Right ventricle myocardium superior (tissue), 1 donor: ENCODE data around the gene DYDC1. TPM values are rescaled to one million over a fixed set of nuclear protein-coding genes. Genes with fewer than 3 reads are reported as not detected.
"Not testable (repeated sequence)": the region's sequence is repeated elsewhere in the genome, so short reads cannot be mapped to it uniquely, and the experiment has no call there.

Source experiments
- ATAC-seq: fragments of 200-7000 bp; cut with Tn5 transposase; one replicate; pipeline ENCODE4 v1.9.1; 2020; ENCODE audit warnings: mild to moderate bottlenecking; ENCODE audit not compliant: poor library complexity
- DNase-seq: peaks from one replicate; pipeline ENCODE4 v3.0.0-alpha.2; 2020
- intact Hi-C: fragments of 100-400 bp; cut with DNase I; formaldehyde crosslinking; loops from one replicate; pipeline ENCODE4 v1.11.2; 2022
- long read RNA-seq: library from polyadenylated mRNA; unstranded; transcript quantifications from one replicate; pipeline ENCODE4 v2.0.0, GENCODE V29; 2021
- total RNA-seq: library from RNA; stranded (reverse); fragmentation: NEBNext Ultra II Directional; extraction: Animal tissue kit (Norgen Biotek cat#: 25700); gene quantifications from one replicate; pipeline ENCODE4 v1.2.1, GENCODE V29; 2021
- donor health status: DM: no; HTN: yes; CAD: no; lungs with severe emphysema.

Gene DYDC1
- total RNA-seq, result not detected
- long read RNA-seq, result 0 reads

- intact Hi-C loops, result no loop called here
- ATAC-seq (peak; percentile 85), DNase-seq (peak; percentile 69)
Measured at GRCh38 chr10:80356563-80356988, at the start of gene DYDC1, which contains the start of gene DYDC2. Gene DYDC1, minus strand, starts transcription at chr10:80356755. Its CDS starts 4,154 bp downstream, at chr10:80352601. Gene DYDC2, plus strand, starts transcription at chr10:80356781. Its CDS starts 5,663 bp downstream, at chr10:80362444.

- DNase-seq (no peak), ATAC-seq (no peak)
- intact Hi-C loops, result no loop called here
Measured at GRCh38 chr10:80406204-80406603, 49.6 kb upstream of the DYDC1 start.

GRCh38 chr10:80405626-80406025 is 49.1 kb upstream of the DYDC1 start:
- ATAC-seq (no peak), DNase-seq (no peak)
- intact Hi-C loops, result no loop called here

GRCh38 chr10:80405035-80405434 is 48.5 kb upstream of the DYDC1 start:
- no peak for DNase-seq
- intact Hi-C loops, result no loop called here
- ATAC-seq, result no peak

GRCh38 chr10:80400136-80400804 is 43.7 kb upstream of the DYDC1 start:
- DNase-seq, result no peak
- no peak for ATAC-seq
- intact Hi-C loops, result no loop called here

- peak; percentile 48 for ATAC-seq
- no peak for DNase-seq
- intact Hi-C loops, result no loop called here
Measured at GRCh38 chr10:80397014-80397413, 40.5 kb upstream of the DYDC1 start.

- intact Hi-C loops, result no loop called here
- ATAC-seq, result no peak
- no peak for DNase-seq
Measured at GRCh38 chr10:80394358-80394916, 37.9 kb upstream of the DYDC1 start.

- ATAC-seq (no peak), DNase-seq (no peak)
- intact Hi-C loops, result no loop called here
Measured at GRCh38 chr10:80392250-80392649, 35.7 kb upstream of the DYDC1 start.

GRCh38 chr10:80390740-80391139 is 34.2 kb upstream of the DYDC1 start:
- no peak for ATAC-seq
- intact Hi-C loops, result no loop called here
- no peak for DNase-seq

GRCh38 chr10:80382989-80383388 is 26.4 kb upstream of the DYDC1 start:
- intact Hi-C loops, result loop anchor here (5.0 kb wide), 1 partner anchor 119 kb away; no protein-coding TSS in a partner anchor

GRCh38 chr10:80380185-80380584 is 23.6 kb upstream of the DYDC1 start:
- ATAC-seq (no peak), DNase-seq (no peak)
- intact Hi-C loops, result loop anchor here (5.0 kb wide), 1 partner anchor 122 kb away; no protein-coding TSS in a partner anchor

More at GRCh38 chr10:80382989-80383388, 26.4 kb upstream of the DYDC1 start:
- ATAC-seq (no peak), DNase-seq (no peak)

- no peak for ATAC-seq
Measured at GRCh38 chr10:80379701-80380100, 23.1 kb upstream of the DYDC1 start.

GRCh38 chr10:80373502-80373901 is 16.9 kb upstream of the DYDC1 start:
- intact Hi-C loops, result no loop called here
- no peak for ATAC-seq

More at GRCh38 chr10:80379701-80380100, 23.1 kb upstream of the DYDC1 start:
- DNase-seq, result no peak
- intact Hi-C loops, result loop anchor here (5.0 kb wide), 1 partner anchor 123 kb away; no protein-coding TSS in a partner anchor

GRCh38 chr10:80372675-80373074 is 16.1 kb upstream of the DYDC1 start:
- ATAC-seq (no peak), DNase-seq (no peak)
- intact Hi-C loops, result no loop called here

More at GRCh38 chr10:80373502-80373901, 16.9 kb upstream of the DYDC1 start:
- no peak for DNase-seq

- ATAC-seq (no peak), DNase-seq (no peak)
- intact Hi-C loops, result no loop called here
Measured at GRCh38 chr10:80371467-80371866, 14.9 kb upstream of the DYDC1 start.

- no peak for ATAC-seq
- intact Hi-C loops, result no loop called here
- no peak for DNase-seq
Measured at GRCh38 chr10:80365510-80365909, 9.0 kb upstream of the DYDC1 start.

GRCh38 chr10:80359644-80360043 is 3.1 kb upstream of the DYDC1 start:
- no peak for ATAC-seq
- intact Hi-C loops, result no loop called here
- no peak for DNase-seq

- intact Hi-C loops, ATAC-seq, DNase-seq: not testable (repeated sequence)
Measured at GRCh38 chr10:80358925-80359324, 2.4 kb upstream of the DYDC1 start.

- intact Hi-C loops, result no loop called here
- DNase-seq (no peak), ATAC-seq (no peak)
Measured at GRCh38 chr10:80357851-80358125, 1.2 kb upstream of the DYDC1 start.
